ENCODE data around the gene LRRC56.
A peak's percentile ranks its signal among the peaks of the same experiment; 100 is the strongest.
"Not testable (repeated sequence)": the region's sequence is repeated elsewhere in the genome, so short reads cannot be mapped to it uniquely, and the experiment has no call there.

Gene LRRC56

GRCh38 chr11:568306-569157, 31.2 kb downstream of the LRRC56 start:
- Histone ChIP-seq H3K36me3 (ENCODE audit: control insufficient read depth, insufficient read depth, low read length, severe bottlenecking) (no peaks in the 10 kb centered on the region), H3K4me3 (ENCODE audit: low read length) (peak overlapping the region; percentile 80), H3K9me3 (ENCODE audit: control insufficient read depth, low read length) (no peaks in the 10 kb centered on the region), H3K27me3 (replicated peaks; ENCODE audit: control insufficient read depth, insufficient read depth, low read length) (no peaks in the 10 kb centered on the region), H3K9ac (ENCODE audit: low read length) (peak overlapping the region; percentile 87), H3K4me1 (ENCODE audit: control insufficient read depth, insufficient read depth, low read length) (peaks cover 7% of the 10 kb centered on the region)
- peak; percentile 98 for DNase-seq (ENCODE audit: low read depth)

GRCh38 chr11:569158-569885, 32.0 kb downstream of the LRRC56 start:
- Histone ChIP-seq H3K27me3 (replicated peaks; ENCODE audit: control insufficient read depth, insufficient read depth, low read length) (no peaks in the 10 kb centered on the region), H3K9me3 (ENCODE audit: control insufficient read depth, low read length) (no peaks in the 10 kb centered on the region), H3K4me3 (ENCODE audit: low read length) (peak overlapping the region; percentile 80), H3K36me3 (ENCODE audit: control insufficient read depth, insufficient read depth, low read length, severe bottlenecking) (no peaks in the 10 kb centered on the region), H3K4me1 (ENCODE audit: control insufficient read depth, insufficient read depth, low read length) (peaks cover 10% of the 10 kb centered on the region), H3K9ac (ENCODE audit: low read length) (peak overlapping the region; percentile 87)
- no peak for DNase-seq (ENCODE audit: low read depth)

DNA sequence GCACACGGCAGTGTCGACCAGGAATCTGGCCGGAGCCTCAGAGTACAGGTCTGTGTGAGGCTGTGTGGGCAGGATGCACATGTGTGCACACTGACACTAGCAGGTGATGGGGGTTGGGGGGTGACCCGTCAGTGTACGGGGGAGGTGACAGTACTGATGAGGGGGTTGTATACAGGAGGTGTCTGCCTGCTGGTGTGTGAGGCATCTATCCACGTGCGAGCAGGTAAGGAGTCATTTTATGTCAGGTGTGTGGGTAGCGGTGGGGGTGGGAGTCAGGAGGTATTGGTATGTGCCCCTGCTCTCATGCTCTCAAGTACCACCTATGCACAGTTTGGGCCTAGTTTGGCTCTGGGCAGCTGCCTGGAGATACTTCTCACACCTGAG, 34.5 kb downstream of the LRRC56 start:
- H3K36me3 ChIP-seq (ENCODE audit: control insufficient read depth, insufficient read depth, low read length, severe bottlenecking) = no peaks in the 10 kb centered on the region
- peaks cover 17% of the 10 kb centered on the region for H3K4me1 ChIP-seq (ENCODE audit: control insufficient read depth, insufficient read depth, low read length)
- no peak for DNase-seq (ENCODE audit: low read depth)
- no peak overlapping the region for H3K4me3 ChIP-seq (ENCODE audit: low read length)
- no peaks in the 10 kb centered on the region for H3K27me3 ChIP-seq (replicated peaks; ENCODE audit: control insufficient read depth, insufficient read depth, low read length)
- no peak overlapping the region for H3K9ac ChIP-seq (ENCODE audit: low read length)
- no peaks in the 10 kb centered on the region for H3K9me3 ChIP-seq (ENCODE audit: control insufficient read depth, low read length)

GRCh38 chr11:573146-573759, 35.9 kb downstream of the LRRC56 start:
- Histone ChIP-seq H3K9me3 (ENCODE audit: control insufficient read depth, low read length) (no peaks in the 10 kb centered on the region), H3K9ac (ENCODE audit: low read length) (no peak overlapping the region), H3K4me3 (ENCODE audit: low read length) (no peak overlapping the region), H3K4me1 (ENCODE audit: control insufficient read depth, insufficient read depth, low read length) (peaks cover 25% of the 10 kb centered on the region), H3K27me3 (replicated peaks; ENCODE audit: control insufficient read depth, insufficient read depth, low read length) (no peaks in the 10 kb centered on the region), H3K36me3 (ENCODE audit: control insufficient read depth, insufficient read depth, low read length, severe bottlenecking) (no peaks in the 10 kb centered on the region)
- no peak for DNase-seq (ENCODE audit: low read depth)

GRCh38 chr11:574031-574570, 36.8 kb downstream of the LRRC56 start:
- DNase-seq (ENCODE audit: low read depth) = not testable (repeated sequence)

GRCh38 chr11:574632-575312, 37.4 kb downstream of the LRRC56 start:
- Histone ChIP-seq H3K36me3 (ENCODE audit: control insufficient read depth, insufficient read depth, low read length, severe bottlenecking) (no peaks in the 10 kb centered on the region), H3K4me3 (ENCODE audit: low read length) (peak overlapping the region; percentile 83), H3K9me3 (ENCODE audit: control insufficient read depth, low read length) (no peaks in the 10 kb centered on the region), H3K27me3 (replicated peaks; ENCODE audit: control insufficient read depth, insufficient read depth, low read length) (no peaks in the 10 kb centered on the region), H3K9ac (ENCODE audit: low read length) (peak overlapping the region; percentile 71), H3K4me1 (ENCODE audit: control insufficient read depth, insufficient read depth, low read length) (peaks cover 30% of the 10 kb centered on the region)
- peak; percentile 42 for DNase-seq (ENCODE audit: low read depth)

More at GRCh38 chr11:574031-574570, 36.8 kb downstream of the LRRC56 start:
- H3K4me3 ChIP-seq (ENCODE audit: low read length); H3K36me3 ChIP-seq (ENCODE audit: control insufficient read depth, insufficient read depth, low read length, severe bottlenecking); H3K9me3 ChIP-seq (ENCODE audit: control insufficient read depth, low read length); H3K9ac ChIP-seq (ENCODE audit: low read length); H3K27me3 ChIP-seq (replicated peaks; ENCODE audit: control insufficient read depth, insufficient read depth, low read length): not testable (repeated sequence)
- peaks cover 29% of the 10 kb centered on the region for H3K4me1 ChIP-seq (ENCODE audit: control insufficient read depth, insufficient read depth, low read length)

GRCh38 chr11:575313-575995, 38.1 kb downstream of the LRRC56 start:
- Histone ChIP-seq H3K9me3 (ENCODE audit: control insufficient read depth, low read length) (no peaks in the 10 kb centered on the region), H3K4me3 (ENCODE audit: low read length) (peak overlapping the region; percentile 83), H3K27me3 (replicated peaks; ENCODE audit: control insufficient read depth, insufficient read depth, low read length) (no peaks in the 10 kb centered on the region), H3K9ac (ENCODE audit: low read length) (peak overlapping the region; percentile 71), H3K4me1 (ENCODE audit: control insufficient read depth, insufficient read depth, low read length) (peaks cover 36% of the 10 kb centered on the region), H3K36me3 (ENCODE audit: control insufficient read depth, insufficient read depth, low read length, severe bottlenecking) (no peaks in the 10 kb centered on the region)
- no peak for DNase-seq (ENCODE audit: low read depth)

DNA sequence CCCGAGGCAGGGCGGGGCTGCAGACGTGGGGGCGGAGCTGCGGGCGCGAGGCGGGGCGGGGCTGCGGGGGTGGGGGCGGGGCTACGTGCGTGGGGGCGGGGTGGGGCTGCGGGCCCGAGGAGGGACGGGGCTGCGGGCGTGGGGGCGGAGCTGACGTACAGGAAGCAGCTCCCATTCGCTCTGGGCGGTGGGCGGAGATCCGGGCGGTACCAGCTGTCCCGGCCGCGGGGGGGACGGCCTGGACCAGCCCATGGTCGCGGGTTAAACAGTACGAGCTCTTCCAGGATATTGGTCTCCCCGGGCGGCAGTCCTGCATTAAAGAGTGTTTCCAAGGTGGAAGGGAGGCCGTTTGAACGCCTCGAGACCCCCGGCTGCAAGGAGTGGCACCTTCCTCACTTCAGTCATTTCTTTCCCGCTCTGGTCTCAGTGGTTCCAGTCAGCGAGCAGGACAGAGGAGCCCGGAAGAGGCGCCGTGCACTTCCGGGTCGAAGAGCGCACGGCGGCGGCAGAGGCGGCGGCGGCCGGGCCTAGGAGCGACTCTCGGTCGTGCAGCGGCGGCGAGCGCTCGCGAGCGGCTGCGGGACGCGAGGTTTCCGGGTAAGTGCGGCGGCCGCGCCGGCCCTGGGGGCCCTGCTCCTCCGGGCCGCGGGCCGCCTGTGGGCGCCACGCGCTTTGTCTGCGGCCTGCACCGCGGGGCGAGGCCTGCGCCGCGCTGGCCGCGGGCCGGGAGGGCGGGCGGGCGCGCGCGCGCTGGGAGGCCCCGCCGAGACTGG, 38.9 kb downstream of the LRRC56 start, which contains the start of gene PHRF1:
Gene PHRF1, plus strand, starts transcription at position 475 of the 773 bp plus-strand sequence. CDS start 5,043 bp downstream, outside the sequence.
- Histone ChIP-seq H3K27me3 (replicated peaks; ENCODE audit: control insufficient read depth, insufficient read depth, low read length) (no peaks in the 10 kb centered on the region), H3K36me3 (ENCODE audit: control insufficient read depth, insufficient read depth, low read length, severe bottlenecking) (no peaks in the 10 kb centered on the region), H3K4me1 (ENCODE audit: control insufficient read depth, insufficient read depth, low read length) (peaks cover 37% of the 10 kb centered on the region), H3K9ac (ENCODE audit: low read length) (peak within 1 kb of the TSS; percentile 98), H3K4me3 (ENCODE audit: low read length) (peak within 1 kb of the TSS; percentile 94), H3K9me3 (ENCODE audit: control insufficient read depth, low read length) (no peaks in the 10 kb centered on the region)
- DNase-seq (ENCODE audit: low read depth) = peak; percentile 97

DNA sequence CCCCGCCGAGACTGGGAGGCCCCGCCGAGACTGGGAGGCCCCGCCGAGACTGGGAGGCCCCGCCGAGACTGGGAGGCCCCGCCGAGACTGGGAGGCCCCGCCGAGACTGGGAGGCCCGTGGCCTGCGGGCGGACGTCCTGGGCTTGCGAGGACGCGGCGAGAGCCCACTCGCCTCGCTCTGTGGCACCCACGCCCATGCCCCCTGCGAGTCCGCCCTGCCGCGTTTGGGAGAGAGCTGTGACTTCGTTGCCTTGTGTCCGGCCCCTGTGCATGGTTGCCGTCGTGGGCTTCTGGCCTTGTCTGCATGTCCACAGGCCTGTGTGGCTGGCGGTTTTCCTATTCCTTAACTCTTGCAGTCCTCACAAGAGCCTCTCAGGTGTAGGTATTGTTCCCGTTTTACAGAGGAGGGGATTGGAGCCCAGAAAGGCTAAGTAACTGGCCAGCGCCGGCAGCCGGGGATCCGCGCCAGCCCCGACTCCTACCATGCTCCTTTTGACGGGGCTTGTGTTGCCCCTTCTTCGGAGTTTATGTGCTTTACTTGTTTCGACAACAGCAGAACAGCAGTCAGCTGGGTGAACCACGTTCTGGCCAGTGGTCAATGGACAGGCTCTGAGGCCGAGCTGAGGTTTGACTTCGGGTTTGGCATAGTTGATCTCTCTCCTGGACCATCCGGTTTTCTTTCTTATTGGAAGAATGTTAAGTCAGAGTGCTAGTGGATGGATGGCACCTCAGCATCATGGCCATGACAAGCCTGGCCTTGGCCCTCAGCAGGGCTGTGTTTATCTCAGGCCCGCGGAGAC, 39.7 kb downstream of the LRRC56 start:
- Histone ChIP-seq H3K9me3 (ENCODE audit: control insufficient read depth, low read length) (no peaks in the 10 kb centered on the region), H3K4me1 (ENCODE audit: control insufficient read depth, insufficient read depth, low read length) (peaks cover 37% of the 10 kb centered on the region), H3K9ac (ENCODE audit: low read length) (peak overlapping the region; percentile 98), H3K4me3 (ENCODE audit: low read length) (peak overlapping the region; percentile 94), H3K27me3 (replicated peaks; ENCODE audit: control insufficient read depth, insufficient read depth, low read length) (no peaks in the 10 kb centered on the region), H3K36me3 (ENCODE audit: control insufficient read depth, insufficient read depth, low read length, severe bottlenecking) (peaks cover 6% of the 10 kb centered on the region)
- peak; percentile 55 for DNase-seq (ENCODE audit: low read depth)

Measured in adipocyte (in vitro differentiated cells).